ENCODE data around the gene NRL.

DNA sequence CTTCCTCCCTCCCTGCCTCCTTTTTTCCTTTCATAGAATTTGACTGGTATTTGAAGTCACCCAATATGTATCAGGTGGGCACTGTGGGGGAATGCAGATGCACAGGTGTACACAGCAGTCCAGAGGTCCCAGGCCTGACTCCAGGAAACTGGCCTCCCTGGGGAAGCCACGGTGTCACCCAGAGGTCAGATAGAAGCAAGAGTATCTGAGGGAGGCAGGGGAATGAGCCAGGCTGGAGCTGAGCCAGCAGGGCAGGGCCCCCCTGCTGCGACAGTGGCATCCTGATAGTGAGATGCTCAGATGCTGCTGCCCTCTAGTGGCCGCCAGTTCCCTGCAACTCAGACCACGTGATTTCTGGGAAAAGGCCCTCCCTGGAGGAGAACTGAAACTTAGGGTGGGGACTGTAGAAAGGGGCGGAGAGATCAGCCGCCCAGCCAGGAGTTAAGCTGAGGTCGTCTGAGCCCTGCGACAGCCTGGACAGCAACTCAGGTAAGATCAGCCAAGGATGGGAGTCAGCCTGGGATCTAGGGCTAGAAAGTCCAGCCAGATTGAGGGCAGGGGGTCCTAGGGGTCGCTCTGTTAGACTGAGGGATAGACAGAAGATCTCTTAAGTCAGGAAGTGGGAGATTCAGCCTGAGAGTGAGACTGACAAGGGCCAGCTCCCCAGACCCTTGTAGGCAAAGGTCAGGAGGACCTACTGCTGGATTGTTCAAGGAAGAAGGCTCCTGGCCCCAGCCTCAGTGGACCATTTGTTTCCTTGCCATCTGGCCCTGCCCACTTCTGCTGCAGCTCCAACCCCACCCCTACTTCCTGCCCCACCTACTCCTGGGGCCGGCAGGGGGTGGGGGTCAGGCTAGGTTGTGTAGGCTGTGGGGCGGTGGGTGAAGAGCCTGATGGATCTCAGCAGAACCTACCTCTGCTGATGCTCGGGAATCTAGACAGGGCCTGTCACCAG lies 46.4 kb upstream of the NRL start, which contains the start of gene IRF9:
- TF ChIP-seq, protein P1, sequence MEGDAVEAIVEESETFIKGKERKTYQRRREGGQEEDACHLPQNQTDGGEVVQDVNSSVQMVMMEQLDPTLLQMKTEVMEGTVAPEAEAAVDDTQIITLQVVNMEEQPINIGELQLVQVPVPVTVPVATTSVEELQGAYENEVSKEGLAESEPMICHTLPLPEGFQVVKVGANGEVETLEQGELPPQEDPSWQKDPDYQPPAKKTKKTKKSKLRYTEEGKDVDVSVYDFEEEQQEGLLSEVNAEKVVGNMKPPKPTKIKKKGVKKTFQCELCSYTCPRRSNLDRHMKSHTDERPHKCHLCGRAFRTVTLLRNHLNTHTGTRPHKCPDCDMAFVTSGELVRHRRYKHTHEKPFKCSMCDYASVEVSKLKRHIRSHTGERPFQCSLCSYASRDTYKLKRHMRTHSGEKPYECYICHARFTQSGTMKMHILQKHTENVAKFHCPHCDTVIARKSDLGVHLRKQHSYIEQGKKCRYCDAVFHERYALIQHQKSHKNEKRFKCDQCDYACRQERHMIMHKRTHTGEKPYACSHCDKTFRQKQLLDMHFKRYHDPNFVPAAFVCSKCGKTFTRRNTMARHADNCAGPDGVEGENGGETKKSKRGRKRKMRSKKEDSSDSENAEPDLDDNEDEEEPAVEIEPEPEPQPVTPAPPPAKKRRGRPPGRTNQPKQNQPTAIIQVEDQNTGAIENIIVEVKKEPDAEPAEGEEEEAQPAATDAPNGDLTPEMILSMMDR (optimal IDR thresholded peaks at IDR 0.05 in 1 of 3, IDR thresholded peaks at IDR 0.05 in 1 of 3, conservative IDR thresholded peaks at IDR 0.05 in 1 of 3; ENCODE audit: extremely low read depth in 1 of 3, insufficient read depth in 2 of 3, low read length in 3 of 3): peak; percentile 89 to 98 (median 97)
- no peak for TF ChIP-seq EZH2 (IDR thresholded peaks at IDR 0.05; ENCODE audit: low read length)

All from keratinocyte (primary cell).